Stimulated activated CD4-positive, alpha-beta T cell treated with anti-CD3 and anti-CD28 coated beads, TNF-alpha, amount 100 ng/mL, for 24 hours (primary cell): Measurements from ENCODE around the gene RFPL1.
"Not testable (repeated sequence)": the region's sequence is repeated elsewhere in the genome, so short reads cannot be mapped to it uniquely, and the experiment has no call there.

Experiments
- DNase-seq, 3 experiments: peaks; one replicate each; pipeline ENCODE4 v3.0.0-alpha.2; 2020; ENCODE audit warnings: low read depth in 3 of 3

The RFPL1 gene

DNA sequence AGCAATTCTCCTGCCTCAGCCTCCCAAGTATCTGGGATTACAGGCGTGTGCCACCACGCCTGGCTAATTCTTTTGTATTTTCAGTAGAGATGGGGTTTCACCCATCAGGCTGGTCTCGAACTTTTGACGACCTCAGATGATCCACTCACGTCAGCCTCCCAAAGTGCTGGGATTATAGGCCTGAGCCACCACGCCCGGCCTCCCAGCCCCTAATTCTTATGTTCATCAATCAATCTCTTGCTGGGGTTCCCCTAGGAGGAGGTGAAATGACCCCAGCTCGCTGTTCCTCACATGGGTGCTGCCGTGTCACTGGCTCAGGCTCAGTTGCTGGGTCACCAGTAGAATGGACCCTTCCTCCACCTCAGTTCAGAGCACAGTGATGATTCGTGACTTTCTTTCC, at the start of gene RFPL1:
Gene RFPL1 (plus strand): TSS at position 301 of the 400 bp plus-strand sequence.
- DNase-seq: not testable (repeated sequence)

DNA sequence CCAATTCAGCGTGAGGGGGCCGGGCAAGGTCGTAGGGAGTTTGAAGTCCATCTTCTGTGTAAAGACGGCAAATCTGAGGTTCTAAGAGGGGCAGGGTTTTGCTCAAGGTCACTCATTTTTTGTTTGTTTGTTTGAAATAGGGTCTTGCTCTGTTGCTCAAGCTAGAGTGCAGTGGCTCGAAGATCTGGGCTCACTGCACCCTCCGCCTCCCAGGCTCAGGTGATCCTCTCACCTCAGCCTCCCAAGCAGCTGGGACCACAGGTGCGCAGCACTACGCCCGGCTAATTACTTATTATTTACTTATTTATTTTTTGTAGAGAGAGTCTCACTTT, 49.7 kb upstream of the RFPL1 start:
- DNase-seq: no peak

DNA sequence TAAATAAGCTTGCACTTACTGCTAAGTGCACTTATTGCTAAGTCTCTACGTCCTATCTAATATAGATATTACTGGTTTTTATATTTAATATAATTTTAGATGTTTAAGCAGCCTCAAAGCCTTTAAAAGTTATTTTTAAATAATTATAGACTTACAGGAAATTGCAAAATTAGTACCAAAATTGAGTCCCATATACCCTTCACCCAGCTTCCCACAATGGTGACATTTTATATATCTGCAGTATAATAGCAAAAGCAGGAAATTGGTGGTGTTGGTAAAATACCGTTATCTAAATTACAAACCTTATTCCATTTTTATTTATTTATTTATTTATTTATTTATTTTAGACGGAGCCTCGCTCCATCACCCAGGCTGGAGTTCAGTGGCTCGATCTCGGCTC, 48.1 kb upstream of the RFPL1 start:
- no peak for DNase-seq

DNA sequence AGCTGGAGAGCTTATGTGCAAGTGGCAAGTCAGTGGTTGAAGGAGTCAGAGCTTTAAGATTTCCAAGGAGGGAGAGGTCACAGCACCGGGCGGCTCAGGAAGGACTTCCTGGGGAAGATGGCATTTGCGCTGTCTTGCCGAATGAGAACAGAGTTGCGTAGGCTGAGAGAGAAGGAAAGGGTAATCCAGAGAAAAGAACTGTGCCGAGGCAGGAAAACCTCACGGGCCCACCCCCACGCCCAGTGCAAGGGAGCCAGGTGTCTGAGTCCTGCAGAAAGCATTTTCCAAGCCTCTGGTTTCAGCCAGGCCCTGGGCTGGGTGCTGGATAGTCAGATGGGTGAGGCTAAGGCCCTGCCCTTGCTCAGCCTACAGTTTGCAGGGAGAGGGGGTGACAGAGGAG, 46.8 kb upstream of the RFPL1 start:
- DNase-seq: no peak

DNA sequence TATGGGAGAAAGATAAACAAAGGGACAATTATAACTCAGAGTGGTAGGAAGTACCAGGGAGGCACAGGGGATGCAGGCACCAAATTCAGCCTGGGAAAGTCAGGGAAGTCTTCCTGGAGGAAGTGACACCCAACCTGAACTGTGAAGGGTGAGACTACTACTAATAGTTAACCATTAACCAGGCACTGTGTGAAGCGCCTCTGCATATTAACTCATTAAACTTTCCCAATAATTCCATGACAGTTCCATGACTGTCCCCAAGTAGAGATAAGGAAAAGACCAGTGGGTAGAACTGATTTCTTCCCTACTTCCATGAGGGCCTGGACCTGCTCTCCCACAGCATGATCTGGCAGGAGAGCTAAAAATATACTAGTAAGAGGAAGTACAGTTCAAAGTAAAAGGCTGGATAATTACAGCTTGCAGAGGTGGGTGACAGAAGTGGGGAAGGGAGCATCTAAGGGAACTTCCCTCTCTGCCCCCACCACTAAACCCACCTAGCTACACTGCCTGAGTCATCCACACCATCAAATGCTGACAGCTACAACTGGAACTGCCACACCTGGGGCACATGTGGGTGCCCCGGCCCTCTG, 45.3 kb upstream of the RFPL1 start:
- DNase-seq: no peak

DNA sequence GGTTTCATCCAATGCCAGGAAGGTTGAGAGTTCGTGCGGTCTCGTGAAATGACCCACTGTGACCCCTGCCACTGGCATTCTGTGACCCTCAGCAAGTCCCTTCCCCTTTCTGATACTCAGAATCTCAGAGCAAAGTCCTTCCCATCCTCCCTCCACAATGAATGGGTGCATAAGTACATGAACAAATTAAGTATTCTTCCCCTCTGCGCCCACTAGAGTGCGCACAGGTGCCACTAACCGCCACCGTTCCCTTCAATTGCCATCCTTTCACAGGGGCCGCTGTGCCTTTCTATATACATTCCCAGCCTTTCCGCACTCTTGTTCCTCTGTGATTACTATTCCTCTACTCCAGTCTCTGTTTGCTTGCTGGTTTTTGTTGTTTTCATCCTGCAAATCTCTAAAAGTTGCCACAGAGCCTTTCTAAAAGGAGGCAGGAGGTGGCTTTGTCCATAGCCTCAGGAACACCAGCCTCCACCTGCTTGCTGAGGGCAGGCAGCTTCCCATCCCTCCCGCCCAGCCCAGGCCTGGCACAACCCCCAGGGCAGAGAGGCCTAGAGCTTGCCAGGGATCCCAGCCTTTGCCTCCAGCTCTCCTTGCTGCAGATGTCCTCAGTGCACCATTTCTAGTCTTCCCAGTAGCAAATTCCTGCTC, 43.3 kb upstream of the RFPL1 start:
- DNase-seq: peak; percentile 33 to 62 (median 45)

DNA sequence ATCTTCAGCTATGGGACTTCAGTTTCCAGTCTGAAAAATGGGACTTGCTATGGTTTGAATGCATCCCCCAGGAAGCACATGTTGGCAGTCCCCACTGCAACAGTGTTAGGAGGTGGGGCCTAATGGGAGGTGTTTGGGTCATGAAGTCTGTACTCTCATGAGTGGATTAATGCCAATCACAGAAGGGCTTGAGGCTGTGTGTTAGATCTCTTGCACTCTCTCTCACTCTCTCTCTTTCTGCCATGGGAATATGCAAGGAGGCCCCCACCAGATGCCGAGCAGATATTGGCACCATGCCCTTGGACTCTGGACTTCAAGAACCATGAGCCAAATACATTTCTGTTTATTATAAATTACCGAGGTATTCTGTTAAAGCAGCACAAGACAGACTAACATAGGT, 42.3 kb upstream of the RFPL1 start:
- DNase-seq: no peak

DNA sequence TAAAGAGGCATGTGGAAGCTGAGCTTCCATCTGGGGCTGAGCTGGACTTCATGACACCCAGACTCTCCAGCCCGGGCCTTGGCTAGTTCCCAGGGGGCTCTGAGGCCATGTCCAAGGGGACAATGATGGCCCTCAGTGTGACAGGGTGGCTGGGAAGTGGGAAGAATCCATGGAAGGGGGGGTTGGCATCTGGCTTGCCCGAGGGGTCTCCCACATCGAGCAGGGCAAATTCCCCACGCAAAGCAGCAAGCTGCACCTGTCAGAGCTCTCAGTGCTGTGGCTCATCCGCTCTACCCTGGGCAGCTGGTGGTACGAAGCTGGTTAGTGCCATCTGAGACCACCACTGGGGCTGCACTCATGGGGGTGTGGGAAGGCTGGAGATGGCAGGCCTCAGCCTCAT, 40.6 kb upstream of the RFPL1 start:
- DNase-seq: no peak

DNA sequence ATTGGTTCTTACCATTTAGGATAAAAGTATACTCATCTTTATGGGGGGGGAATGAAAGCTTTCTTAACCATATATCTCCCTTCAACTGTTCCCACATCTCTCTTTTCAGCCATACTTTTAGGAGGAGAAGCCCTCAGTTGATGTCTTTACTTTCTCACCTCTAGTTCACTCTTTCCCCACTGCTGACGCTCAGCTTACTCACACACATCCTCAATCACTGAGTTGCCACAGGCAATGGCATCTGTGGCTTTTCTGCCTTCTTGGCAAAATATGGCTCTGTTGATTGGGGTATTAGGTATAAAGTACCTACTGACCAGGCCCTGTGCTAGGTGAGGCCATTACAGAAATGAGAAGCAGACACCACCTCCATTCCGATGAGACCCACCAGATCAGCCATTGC, 37.8 kb upstream of the RFPL1 start:
- DNase-seq: no peak

DNA sequence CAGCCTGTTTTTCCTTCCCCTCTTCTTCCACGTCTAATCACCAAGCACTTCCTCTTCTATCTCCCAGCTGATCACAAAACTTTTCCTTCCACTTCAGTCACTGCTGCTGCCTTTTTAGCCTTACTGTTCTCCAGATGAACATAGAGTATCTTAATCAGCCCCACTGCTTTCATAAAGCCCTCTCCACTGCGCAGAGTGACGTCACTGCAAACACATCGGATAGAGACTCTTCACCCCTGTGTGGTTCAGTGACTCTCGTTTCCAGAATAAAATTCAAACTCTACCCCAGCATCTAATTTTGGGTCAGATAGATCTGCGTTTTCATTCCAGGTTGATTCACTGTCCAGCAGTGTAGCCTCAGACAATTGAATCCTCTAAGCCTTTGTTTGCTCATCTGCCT, 36.8 kb upstream of the RFPL1 start:
- DNase-seq: not testable (repeated sequence)

DNA sequence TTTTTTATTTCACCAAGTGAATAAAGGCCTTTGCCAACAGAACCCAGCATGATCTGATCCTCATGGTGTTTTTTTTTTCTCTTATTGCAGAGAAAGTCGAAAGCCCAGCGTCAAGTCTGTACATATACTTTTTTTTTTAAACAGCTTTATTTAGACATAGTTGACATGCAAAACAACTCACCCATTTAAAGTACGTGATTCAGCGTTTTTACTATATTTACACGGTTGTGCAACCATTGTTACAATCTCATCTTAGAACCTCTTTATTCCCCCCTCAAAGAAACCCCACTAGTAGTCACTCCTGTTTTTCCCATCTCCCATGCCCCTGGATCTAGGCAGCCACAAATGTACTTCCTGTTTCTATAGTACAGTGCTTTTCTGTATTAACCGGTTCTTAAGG, 29.4 kb upstream of the RFPL1 start:
- no peak for DNase-seq

DNA sequence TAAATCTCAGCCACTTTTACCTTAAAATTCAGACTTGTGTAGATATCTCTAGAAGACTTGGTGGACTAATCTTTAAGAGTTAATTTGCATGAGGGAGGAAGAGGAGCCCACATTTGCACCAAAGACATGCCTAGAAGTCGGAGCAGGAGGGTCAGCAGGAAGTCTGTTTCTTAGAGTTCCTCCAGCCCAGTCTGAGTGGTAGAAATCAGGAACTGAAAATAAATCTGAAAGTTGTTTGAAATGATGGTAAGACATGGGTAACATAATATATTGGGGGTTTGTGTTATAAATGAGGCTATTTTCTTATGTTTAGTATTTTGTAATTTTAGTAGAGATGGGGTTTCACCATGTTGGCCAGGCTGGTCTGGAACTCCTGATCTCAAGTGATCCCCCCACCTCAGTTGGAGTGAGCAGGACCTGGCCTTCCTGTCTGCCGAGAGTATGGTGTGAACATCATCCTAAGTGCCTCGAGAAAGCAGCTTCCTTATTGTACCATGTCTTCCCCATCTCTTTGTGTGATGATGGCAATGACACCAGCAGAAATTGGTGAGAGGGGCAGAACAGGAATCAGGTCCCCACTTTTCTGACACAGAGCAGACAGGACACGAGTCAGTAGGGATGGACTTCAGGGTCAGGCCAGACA, 26.7 kb upstream of the RFPL1 start:
- not testable (repeated sequence) for DNase-seq

DNA sequence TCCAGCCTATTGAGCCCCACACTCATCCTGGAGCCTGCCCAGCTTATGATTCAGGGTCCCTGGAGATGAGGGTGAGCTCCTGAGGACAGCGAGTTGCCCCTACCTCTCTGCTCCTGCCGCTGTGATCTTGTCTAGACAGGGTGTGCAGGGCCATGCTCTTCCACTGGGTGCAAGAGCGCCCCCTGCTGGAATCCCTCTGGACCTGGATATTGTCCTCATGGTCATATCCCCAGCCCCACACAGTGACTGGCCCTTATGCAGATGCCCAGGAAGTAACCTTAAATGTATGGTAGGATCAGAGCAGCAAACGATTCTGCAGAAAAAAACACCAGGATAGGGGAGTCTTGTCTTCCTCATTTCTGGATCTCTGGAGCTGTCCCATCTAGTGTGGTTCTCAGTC, 25.6 kb upstream of the RFPL1 start:
- DNase-seq: not testable (repeated sequence)

DNA sequence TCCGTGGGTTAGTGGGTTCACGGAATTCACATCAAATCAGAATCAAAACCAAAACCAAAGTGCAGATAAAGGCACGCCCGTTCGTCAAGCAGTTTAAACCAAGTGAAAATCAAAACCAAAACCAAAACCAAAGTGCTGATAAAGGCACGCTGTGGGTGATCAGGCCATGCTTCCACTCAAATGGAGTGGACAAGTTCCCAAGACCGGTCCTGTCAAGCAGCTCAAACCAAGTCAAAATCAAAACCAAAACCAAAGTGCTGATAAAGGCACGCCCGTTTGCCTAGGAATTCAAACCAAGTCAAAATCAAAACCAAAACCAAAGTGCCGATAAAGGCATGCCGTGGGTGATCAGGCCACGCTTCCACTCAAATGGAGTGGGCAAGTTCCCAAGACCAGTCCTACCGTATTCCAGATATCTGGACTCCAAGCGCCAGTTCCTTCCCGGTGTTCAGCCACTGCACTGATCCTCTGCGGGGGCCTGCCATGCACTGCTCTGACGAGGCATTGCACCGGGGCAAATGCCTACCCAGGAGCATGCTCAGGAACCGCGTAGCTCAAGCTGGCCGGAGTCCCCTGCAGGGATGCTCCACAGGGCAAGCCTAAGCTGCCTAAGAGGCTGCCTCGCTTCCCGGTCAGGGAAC, 23.3 kb upstream of the RFPL1 start:
- DNase-seq: peak; percentile 40 to 48 (median 47)

DNA sequence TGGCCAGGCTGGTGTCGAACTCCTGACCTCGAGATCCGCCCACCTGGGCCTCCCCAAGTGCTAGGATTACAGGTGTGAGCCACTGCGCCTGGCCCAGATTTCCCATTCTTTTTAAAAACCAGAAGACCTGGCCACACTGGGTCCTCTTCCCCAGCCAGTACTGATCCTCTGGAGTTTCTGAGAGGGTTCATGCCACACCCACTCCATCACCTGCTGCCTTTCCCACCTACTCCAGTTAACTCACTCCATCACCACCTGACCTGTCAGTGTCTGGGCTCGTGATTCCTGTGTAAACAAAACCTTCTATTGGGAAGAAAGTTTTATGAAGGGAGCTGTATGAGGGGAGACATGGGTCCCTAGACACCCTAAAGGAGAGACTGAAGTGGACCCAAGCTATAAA, 19.7 kb upstream of the RFPL1 start:
- not testable (repeated sequence) for DNase-seq

DNA sequence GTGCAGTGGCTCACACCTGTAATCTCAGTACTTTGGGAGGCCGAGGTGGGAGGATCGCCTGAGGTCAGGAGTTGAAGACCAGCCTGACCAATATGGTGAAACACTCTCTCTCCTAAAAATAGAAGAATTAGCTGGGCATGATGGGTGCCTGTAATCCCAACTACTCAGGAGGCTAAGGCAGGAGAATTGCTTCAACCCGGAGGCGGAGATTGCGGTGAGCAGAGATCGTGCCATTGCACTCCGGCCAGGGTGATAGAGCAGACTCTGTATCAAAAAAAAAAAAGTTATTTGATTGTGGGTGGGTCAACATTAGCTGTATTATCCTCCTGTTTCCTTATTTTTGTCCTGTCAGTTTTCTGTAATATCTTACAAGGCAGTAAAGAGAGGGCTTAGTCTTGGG, 11.9 kb upstream of the RFPL1 start:
- DNase-seq: no peak

DNA sequence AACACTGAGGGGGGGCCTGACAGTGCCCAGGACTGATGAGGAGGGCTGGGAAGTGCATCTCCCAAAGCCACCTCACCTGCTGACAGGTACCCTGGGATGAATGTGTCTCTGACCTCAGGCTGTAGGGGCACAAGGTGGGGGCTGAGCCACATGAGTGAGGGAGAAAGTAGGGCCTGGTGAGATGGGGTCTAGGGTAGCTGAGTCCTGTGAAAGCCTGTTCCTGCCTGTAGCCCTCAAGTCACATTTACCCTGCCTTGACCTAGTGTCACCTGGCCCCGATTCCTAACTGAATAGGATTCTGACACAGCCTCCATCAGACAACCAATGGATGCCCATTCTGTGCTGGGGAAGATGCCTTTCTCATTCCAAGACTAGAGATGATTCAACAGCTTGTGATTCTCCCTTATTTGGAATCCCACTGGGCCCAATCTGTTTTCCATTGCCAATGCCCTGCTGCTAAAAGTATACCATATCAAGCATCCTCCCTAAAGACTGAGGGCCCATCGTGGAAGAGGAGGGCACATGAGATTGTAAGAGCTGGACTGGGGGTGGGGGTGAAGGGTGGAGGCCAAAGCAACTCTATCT, 11.1 kb upstream of the RFPL1 start:
- no peak for DNase-seq

DNA sequence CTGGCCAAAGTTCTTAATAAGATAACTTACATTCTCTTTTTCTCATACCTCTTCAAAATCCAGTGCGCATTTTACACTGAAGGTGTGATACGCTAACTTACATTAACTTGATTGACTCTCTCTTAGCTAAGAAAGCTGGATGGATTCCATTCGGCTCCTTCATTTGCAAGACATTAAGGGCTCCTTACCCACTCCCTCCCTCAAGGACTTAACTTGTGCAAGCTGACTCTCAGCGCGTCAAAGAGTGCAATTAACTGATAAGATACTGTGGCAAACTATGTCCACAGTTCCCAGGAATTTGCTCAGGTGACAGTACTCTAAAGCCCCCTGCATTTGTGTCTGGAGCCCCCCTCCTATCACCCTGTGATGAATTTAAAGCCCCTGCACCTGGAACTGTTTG, 6.4 kb upstream of the RFPL1 start:
- no peak for DNase-seq

DNA sequence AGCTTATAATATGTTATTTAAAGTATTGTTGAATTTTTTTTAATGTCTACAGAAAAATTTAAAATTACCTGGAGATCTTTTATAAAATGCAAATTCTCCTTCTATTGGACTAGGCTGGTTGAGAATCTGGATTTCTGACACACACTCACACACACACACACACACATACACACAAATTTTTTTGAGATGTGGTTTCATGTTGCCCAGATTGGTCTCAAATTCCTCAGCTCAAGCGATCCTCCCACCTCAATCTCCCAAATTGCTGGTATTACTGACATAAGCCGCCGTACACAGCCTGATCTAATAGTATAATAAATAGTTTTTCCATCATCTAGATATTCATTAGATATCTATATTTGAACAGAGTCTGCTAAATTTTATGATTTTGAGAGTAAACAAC, 4.5 kb upstream of the RFPL1 start:
- DNase-seq: no peak

DNA sequence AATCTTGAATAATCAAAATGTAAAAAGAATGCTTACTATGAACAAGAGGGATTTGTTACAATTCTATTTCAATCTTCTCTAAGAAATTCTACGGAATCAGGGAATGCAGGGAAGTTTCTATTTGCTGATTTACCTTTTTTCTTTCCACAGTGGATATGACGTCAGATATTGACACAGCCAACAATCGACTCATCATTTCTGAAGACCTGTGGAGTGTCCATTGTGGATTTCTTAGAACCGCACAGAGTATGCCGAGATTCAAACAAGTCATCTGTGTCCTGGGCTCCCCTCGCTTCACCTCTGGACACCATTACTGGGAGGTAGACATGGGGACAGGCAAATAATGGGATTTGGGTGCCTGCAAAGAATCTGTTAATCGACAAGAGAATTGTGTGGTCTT, 4.1 kb upstream of the RFPL1 start:
- DNase-seq: no peak

DNA sequence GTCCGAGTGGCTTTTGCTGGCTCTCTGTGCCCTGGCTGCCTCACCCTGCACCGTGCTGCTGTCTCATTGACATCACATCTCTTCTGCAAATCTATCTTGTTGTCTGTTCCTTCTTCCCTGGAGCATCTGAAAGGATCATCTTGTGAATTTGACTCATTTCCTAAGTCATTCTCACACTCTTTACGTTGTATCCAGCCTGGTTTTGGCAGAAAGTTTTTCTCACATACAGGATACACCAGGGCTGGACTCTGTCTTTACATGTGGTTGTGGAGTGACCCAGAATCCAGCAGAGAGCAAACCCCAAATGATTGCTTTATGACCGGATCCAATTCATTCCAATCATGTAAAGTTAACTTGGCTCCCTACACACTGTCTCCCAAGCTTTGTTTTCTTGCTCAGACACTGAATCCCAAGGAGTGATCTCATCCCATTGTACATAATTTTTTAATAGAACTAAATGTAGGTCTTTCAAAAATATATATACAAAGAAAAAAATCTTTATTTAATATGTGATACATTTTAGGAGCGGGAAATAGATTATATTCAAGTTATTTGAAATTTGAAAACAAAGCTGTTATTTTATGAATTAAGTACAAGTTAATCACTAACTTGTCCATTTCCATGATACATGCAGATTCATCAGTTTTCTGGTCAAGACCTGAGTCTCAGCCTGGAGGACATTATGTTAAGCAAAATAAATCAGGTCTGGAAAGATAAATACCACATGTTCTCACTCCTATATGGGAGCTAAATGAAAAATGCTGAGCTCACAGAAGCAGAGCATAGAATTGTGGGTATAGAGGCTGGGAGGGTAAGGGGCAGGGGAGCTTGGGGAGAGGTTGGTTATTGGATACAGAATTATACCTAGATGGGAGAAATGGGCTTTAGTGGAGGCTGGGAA, 2.9 kb upstream of the RFPL1 start:
- DNase-seq: no peak

DNA sequence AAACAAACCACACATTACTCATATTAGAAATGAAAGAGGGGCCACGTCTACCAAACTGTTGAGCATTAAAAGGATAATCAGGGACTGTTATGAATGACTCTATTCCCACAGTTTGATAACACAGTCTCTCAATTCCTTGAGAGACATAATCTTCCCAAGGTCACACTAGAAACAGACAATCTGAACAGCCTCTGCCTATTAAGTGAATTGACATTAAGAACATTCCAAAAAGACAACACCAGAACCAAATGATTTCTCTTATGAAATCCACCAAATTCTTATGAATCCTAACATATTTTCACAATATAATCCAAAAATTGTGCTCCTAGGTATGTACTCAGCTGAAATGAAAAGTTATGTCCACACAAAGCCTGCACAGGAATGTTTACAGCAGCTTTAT, 4.6 kb downstream of the RFPL1 start:
- DNase-seq: no peak
